ENCODE measurements around the gene SASS6. TPM values are rescaled to one million over a fixed set of nuclear protein-coding genes. Genes with fewer than 3 reads are reported as not detected.

SASS6 gene
- total and polyA plus RNA-seq, 9 of the 15 experiments (the other 6 are each of a cell fraction or from before 2014, with no cell fraction given) = 11.6 to 34.1 (median 18.0) TPM

GRCh38 chr1:100107696-100108095, 25.0 kb downstream of the SASS6 start (continued):
- TF ChIP-seq CREBBP (IDR thresholded peaks at IDR 0.05; ENCODE audit: low read depth, low read length) = no peak
- TF ChIP-seq MXD1 (CRISPR knock-in tag; IDR thresholded peaks at IDR 0.05; ENCODE audit: borderline replicate concordance, poor library complexity, severe bottlenecking) = no peak
- no peak for TF ChIP-seq ZNF23 (CRISPR knock-in tag; IDR thresholded peaks at IDR 0.05)
- TF ChIP-seq SAFB (IDR thresholded peaks at IDR 0.05; ENCODE audit: borderline replicate concordance, low read depth, low read length) = no peak
- TF ChIP-seq ZNF311 (CRISPR knock-in tag; IDR thresholded peaks at IDR 0.05) = no peak
- no peak for TF ChIP-seq NRF1 (conservative IDR thresholded peaks at IDR 0.05 in 1 of 2, IDR thresholded peaks at IDR 0.05 in 1 of 2)

GRCh38 chr1:100101564-100101963, 31.2 kb downstream of the SASS6 start:
- BruUV-seq (replicated peaks) = no TSS peak

More at GRCh38 chr1:100101564-100101963, 31.2 kb downstream of the SASS6 start:
- Histone ChIP-seq H3K9me1 (ENCODE audit: control insufficient read depth, insufficient read depth, low read length) (no peaks in the 10 kb centered on the region), H3K4me2 (ENCODE audit: insufficient read depth, low read length) (no peak overlapping the region), H3K4me3 (no peak overlapping the region), H3K36me3 (ENCODE audit: control insufficient read depth, insufficient read depth, low read length) (peaks cover 93% of the 10 kb centered on the region), H3K4me1 (replicated peaks in 1 of 2; ENCODE audit: control insufficient read depth in 2 of 2, insufficient read depth in 2 of 2, low read length in 2 of 2) (peaks cover 0 to 3% of the 10 kb centered on the region in 2 experiments; a peak in 1 of 5 replicates), H2AFZ (ENCODE audit: low read depth, low read length) (no peak overlapping the region), H4K20me1 (replicated peaks; ENCODE audit: control insufficient read depth, insufficient read depth, low read length) (no peaks in the 10 kb centered on the region), H3K79me2 (ENCODE audit: control insufficient read depth, insufficient read depth, low read length) (no peaks in the 10 kb centered on the region), H3K9me3 (replicated peaks; ENCODE audit: control insufficient read depth, insufficient read depth, low read depth, low read length) (no peaks in the 10 kb centered on the region), H3K27ac (ENCODE audit: extremely low read depth, low read depth, low read length) (no peak overlapping the region), H3K9ac (ENCODE audit: insufficient read depth in 1 of 2, low read depth in 2 of 2, low read length in 2 of 2) (no peak overlapping the region), H3K27me3 (ENCODE audit: control insufficient read depth in 2 of 2, insufficient read depth in 2 of 2, low read length in 2 of 2) (no peaks in the 10 kb centered on the region)
- ChIA-PET CTCF (ENCODE audit: low intra/inter-chr PET ratio) (no interaction called here), POLR2A (no interaction called here)
- TF ChIP-seq ETS2 (tag; IDR thresholded peaks at IDR 0.05; ENCODE audit: borderline replicate concordance, poor library complexity, severe bottlenecking) = no peak
- no peak for TF ChIP-seq ZNF655 (CRISPR knock-in tag; IDR thresholded peaks at IDR 0.05)
- no peak for TF ChIP-seq ZNF780A (CRISPR knock-in tag; IDR thresholded peaks at IDR 0.05)
- no peak for TF ChIP-seq ATF4 (CRISPR knock-in tag; IDR thresholded peaks at IDR 0.05)
- no peak for TF ChIP-seq RHOXF2B (CRISPR knock-in tag; conservative IDR thresholded peaks at IDR 0.05)
- TF ChIP-seq GTF2B (IDR thresholded peaks at IDR 0.05; ENCODE audit: extremely low read depth, insufficient read length) = no peak
- no peak for TF ChIP-seq TCF7L2 (IDR thresholded peaks at IDR 0.05; ENCODE audit: low read depth, low read length)
- no peak for TF ChIP-seq RNF2 (IDR thresholded peaks at IDR 0.05)
- TF ChIP-seq ILK (tag; IDR thresholded peaks at IDR 0.05; ENCODE audit: borderline replicate concordance, low read depth) = no peak
- no peak for TF ChIP-seq ZNF76 (CRISPR knock-in tag; IDR thresholded peaks at IDR 0.05; ENCODE audit: borderline replicate concordance)
- TF ChIP-seq NELFE (IDR thresholded peaks at IDR 0.05; ENCODE audit: insufficient read depth, insufficient read length) = no peak
- no peak for TF ChIP-seq BHLHE40 (IDR thresholded peaks at IDR 0.05; ENCODE audit: low read length)
- ATAC-seq (no peak), FAIRE-seq (no peak), DNase-seq (ENCODE audit: extremely low read depth in 1 of 4, low spot score in 3 of 4) (no peak)
- intact Hi-C loops (cut with micrococcal nuclease) (no loop called here), in situ Hi-C loops (cut with MboI) (no loop called here)
- WGBS (ENCODE audit: insufficient coverage, low coverage, missing lambda C conversion rate) = 84% methylated on average over 2 of the region's 2 CpGs

Measured in K562 (cell line).